Prostate gland (tissue), 2 donors: Measurements from ENCODE around the gene CEP44.
"Not testable (repeated sequence)": the region's sequence is repeated elsewhere in the genome, so short reads cannot be mapped to it uniquely, and the experiment has no call there.

Source experiments
- CTCF ChIP-seq, 4 experiments: fragments of 200-600 bp in 2 of 4; fragments of 450-650 bp in 2 of 4; sonication (generic) in 2 of 4; IDR thresholded peaks; 1 replicate in 3 of 4; 2 replicates in 1 of 4; pipeline ENCODE4 v1.5.1; 2016 to 2019; ENCODE audit warnings: antibody characterized with exemption in 4 of 4, mild to moderate bottlenecking in 2 of 4, moderate library complexity in 2 of 4
- POLR2AphosphoS5 ChIP-seq: sonication (generic); formaldehyde crosslinking; IDR thresholded peaks from one replicate; pipeline ENCODE4 v1.6.1; 2017; ENCODE audit warnings: antibody characterized with exemption

- not testable (repeated sequence) for TF ChIP-seq CTCF (IDR thresholded peaks at IDR 0.05); POLR2AphosphoS5
Observed at GRCh38 chr4:174294641-174295040, 10.9 kb downstream of the CEP44 start.
